ENCODE measurements around the gene PRLH. TPM values are rescaled to one million over a fixed set of nuclear protein-coding genes. Genes with fewer than 3 reads are reported as not detected.

The PRLH gene
- total and polyA plus RNA-seq, 2 of the 13 experiments (the other 11 are each of a cell fraction or from before 2014, with no cell fraction given) = not detected

- TF ChIP-seq SNAPC4 (CRISPR knock-in tag; IDR thresholded peaks at IDR 0.05) (no peak), LRRFIP1 (CRISPR knock-in tag; conservative IDR thresholded peaks at IDR 0.05) (no peak), TRIM24 (CRISPR knock-in tag; IDR thresholded peaks at IDR 0.05) (no peak)
Observed at GRCh38 chr2:237527233-237527632, 39.1 kb upstream of the PRLH start (continued).

- peaks cover 7 to 43% of the 10 kb centered on the region in 2 experiments; a peak in 4 of 5 replicates for H3K27me3 ChIP-seq (ENCODE audit: control insufficient read depth in 1 of 2, insufficient read depth in 2 of 2, low read length in 2 of 2)
- WGBS (ENCODE audit: low lambda C conversion rate) = 35% methylated on average over 5 of the region's 5 CpGs
- intact Hi-C loops (cut with micrococcal nuclease; ENCODE audit: unreplicated experiment) = no loop called here
- BruUV-seq (replicated peaks) = no TSS peak
- ATAC-seq = no peak
- CTCF ChIA-PET (ENCODE audit: low intra/inter-chr PET ratio, low total read pairs) = no interaction called here
- no peak overlapping the region for H3K27ac ChIP-seq (ENCODE audit: extremely low read length, insufficient read depth, low read length)
- in situ Hi-C loops (cut with HindIII; ENCODE audit: extremely low pct_ligation_motif_present, low pct_unique_long_range_greater_than_20kb) = no loop called here
- POLR2A ChIA-PET = no interaction called here
- H3K4me2 ChIP-seq (ENCODE audit: low read depth, low read length) = no peak overlapping the region
- no peak overlapping the region for H3K4me3 ChIP-seq (replicated peaks in 1 of 3; ENCODE audit: insufficient read depth in 1 of 3, low read depth in 2 of 3, low read length in 3 of 3)
- no peaks in the 10 kb centered on the region for H3K9me3 ChIP-seq (ENCODE audit: low read length)
- H3K79me2 ChIP-seq (ENCODE audit: insufficient read depth, low read length) = no peaks in the 10 kb centered on the region
- H4K20me1 ChIP-seq (ENCODE audit: insufficient read depth, low read length) = no peaks in the 10 kb centered on the region
- peaks cover 9% of the 10 kb centered on the region for H3K4me1 ChIP-seq (ENCODE audit: insufficient read depth, low read length)
- no peak for DNase-seq (ENCODE audit: low spot score)
- no peaks in the 10 kb centered on the region for H3K36me3 ChIP-seq (replicated peaks in 1 of 2; ENCODE audit: control insufficient read depth in 1 of 2, insufficient read depth in 2 of 2, low read length in 2 of 2)
- no peak for FAIRE-seq
- no peak overlapping the region for H3K9ac ChIP-seq (ENCODE audit: insufficient read depth, low read depth, low read length)
- H2AFZ ChIP-seq (ENCODE audit: low read length) = no peak overlapping the region
- no peak for TF ChIP-seq ATF7 (IDR thresholded peaks at IDR 0.05)
- no peak for TF ChIP-seq ATF7 (CRISPR knock-in tag; IDR thresholded peaks at IDR 0.05)
- TF ChIP-seq ZBTB25 (CRISPR knock-in tag; IDR thresholded peaks at IDR 0.05) = no peak
- no peak for TF ChIP-seq ZNF414 (CRISPR knock-in tag; IDR thresholded peaks at IDR 0.05)
- no peak for TF ChIP-seq HMGXB3 (CRISPR knock-in tag; IDR thresholded peaks at IDR 0.05; ENCODE audit: borderline replicate concordance)
- TF ChIP-seq MAFK (conservative IDR thresholded peaks at IDR 0.05 in 1 of 2, IDR thresholded peaks at IDR 0.05 in 1 of 2; ENCODE audit: low read length in 2 of 2) = 0 out of 4 replicates have a peak, but pooled peaks of 1 of the 2 experiments have one; percentile 16
Observed at GRCh38 chr2:237527766-237528165, 38.6 kb upstream of the PRLH start.
